Tibial artery (tissue), 4 donors: Measurements from ENCODE around the gene AGPAT1.

ENCODE experiments used
- DNase-seq, 2 donors: peaks; one replicate each; pipeline ENCODE4 v3.0.0-alpha.2; 2019
- H3K27ac ChIP-seq, 2 donors: fragments of 200-600 bp; sonication (generic) in 1 of 2; 1 replicate in 1 of 2; 2 replicates in 1 of 2; pipeline ENCODE4 v1.5.1; 2018 to 2019; ENCODE audit warnings: mild to moderate bottlenecking in 1 of 2
- H3K27me3 ChIP-seq, 2 donors: fragments of 200-600 bp; sonication (generic) in 1 of 2; one replicate each; pipeline versions ENCODE4 v1.5.1 to v1.6.0; 2016 to 2019
- H3K36me3 ChIP-seq, 3 donors: fragments of 200-600 bp; sonication (generic) in 2 of 3; one replicate each; pipeline ENCODE4 v1.5.1; 2016 to 2019; ENCODE audit warnings: mild to moderate bottlenecking in 2 of 3
- H3K4me1 ChIP-seq, 4 donors: fragments of 200-600 bp; sonication (generic) in 2 of 4; 1 replicate in 3 of 4; 2 replicates in 1 of 4; pipeline ENCODE4 v1.5.1; 2016 to 2019
- H3K4me3 ChIP-seq, 2 donors: fragments of 200-600 bp; sonication (generic) in 1 of 2; 1 replicate in 1 of 2; 2 replicates in 1 of 2; pipeline ENCODE4 v1.5.1; 2018 to 2019; ENCODE audit warnings: mild to moderate bottlenecking in 2 of 2
- H3K9me3 ChIP-seq, 3 donors: fragments of 200-600 bp; sonication (generic) in 1 of 3; one replicate each; pipeline ENCODE4 v1.5.1; 2016 to 2019
- intact Hi-C: fragments of 100-400 bp; cut with DNase I; formaldehyde crosslinking; loops from one replicate; pipeline ENCODE4 v1.15.0; 2023; ENCODE audit warnings: low total_unique reads
- TF ChIP-seq, protein P1 (sequence below), 2 experiments: fragments of 200-600 bp in 1 of 2; fragments of 450-650 bp in 1 of 2; IDR thresholded peaks; one replicate each; pipeline ENCODE4 v1.5.1; 2017 to 2019; ENCODE audit warnings: antibody characterized with exemption in 2 of 2, mild to moderate bottlenecking in 1 of 2, moderate library complexity in 1 of 2

The AGPAT1 gene

DNA sequence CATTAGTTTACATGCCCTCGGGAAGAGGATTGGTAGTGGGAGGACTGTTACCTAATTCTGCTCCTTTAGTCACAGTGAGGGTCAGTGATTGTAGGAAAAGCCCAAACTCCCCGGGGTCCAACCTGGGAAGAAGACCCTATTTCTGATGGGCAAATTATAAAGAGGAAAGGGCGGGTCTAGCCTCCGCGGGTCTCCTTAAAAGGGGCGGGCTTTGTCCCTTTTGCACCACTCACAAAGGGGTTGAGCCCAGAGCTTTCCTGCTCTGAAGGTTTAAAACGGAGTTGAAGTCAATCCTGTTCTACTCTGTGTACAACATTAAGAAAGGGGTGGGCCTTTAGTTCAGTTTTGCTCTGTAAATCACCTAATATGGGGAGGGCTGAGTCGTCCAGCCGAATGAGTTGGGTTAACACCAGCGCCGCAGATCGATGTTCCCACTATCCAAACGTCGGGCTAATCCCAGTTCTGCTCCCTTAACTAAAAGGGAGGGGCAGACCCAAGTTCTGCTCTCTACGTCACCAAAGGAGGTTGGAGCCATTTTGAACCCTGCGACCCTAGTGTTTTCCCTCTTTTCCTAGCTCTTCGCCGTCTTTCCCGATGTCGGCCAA, 1.4 kb upstream of the AGPAT1 start:
- no peak for DNase-seq
- no peaks in the 10 kb centered on the region for H3K27me3 ChIP-seq
- peak overlapping the region; percentile 80 to 95 for H3K4me3 ChIP-seq
- peak overlapping the region; percentile 95 to 96 for H3K27ac ChIP-seq
- intact Hi-C loops: no loop called here
- TF ChIP-seq, protein P1, sequence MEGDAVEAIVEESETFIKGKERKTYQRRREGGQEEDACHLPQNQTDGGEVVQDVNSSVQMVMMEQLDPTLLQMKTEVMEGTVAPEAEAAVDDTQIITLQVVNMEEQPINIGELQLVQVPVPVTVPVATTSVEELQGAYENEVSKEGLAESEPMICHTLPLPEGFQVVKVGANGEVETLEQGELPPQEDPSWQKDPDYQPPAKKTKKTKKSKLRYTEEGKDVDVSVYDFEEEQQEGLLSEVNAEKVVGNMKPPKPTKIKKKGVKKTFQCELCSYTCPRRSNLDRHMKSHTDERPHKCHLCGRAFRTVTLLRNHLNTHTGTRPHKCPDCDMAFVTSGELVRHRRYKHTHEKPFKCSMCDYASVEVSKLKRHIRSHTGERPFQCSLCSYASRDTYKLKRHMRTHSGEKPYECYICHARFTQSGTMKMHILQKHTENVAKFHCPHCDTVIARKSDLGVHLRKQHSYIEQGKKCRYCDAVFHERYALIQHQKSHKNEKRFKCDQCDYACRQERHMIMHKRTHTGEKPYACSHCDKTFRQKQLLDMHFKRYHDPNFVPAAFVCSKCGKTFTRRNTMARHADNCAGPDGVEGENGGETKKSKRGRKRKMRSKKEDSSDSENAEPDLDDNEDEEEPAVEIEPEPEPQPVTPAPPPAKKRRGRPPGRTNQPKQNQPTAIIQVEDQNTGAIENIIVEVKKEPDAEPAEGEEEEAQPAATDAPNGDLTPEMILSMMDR (IDR thresholded peaks at IDR 0.05): no peak
- H3K4me1 ChIP-seq: peaks cover 0 to 54% (median 39%) of the 10 kb centered on the region in 4 donors
- H3K9me3 ChIP-seq: no peaks in the 10 kb centered on the region
- H3K36me3 ChIP-seq: peaks cover 8 to 28% (median 19%) of the 10 kb centered on the region in 3 donors

DNA sequence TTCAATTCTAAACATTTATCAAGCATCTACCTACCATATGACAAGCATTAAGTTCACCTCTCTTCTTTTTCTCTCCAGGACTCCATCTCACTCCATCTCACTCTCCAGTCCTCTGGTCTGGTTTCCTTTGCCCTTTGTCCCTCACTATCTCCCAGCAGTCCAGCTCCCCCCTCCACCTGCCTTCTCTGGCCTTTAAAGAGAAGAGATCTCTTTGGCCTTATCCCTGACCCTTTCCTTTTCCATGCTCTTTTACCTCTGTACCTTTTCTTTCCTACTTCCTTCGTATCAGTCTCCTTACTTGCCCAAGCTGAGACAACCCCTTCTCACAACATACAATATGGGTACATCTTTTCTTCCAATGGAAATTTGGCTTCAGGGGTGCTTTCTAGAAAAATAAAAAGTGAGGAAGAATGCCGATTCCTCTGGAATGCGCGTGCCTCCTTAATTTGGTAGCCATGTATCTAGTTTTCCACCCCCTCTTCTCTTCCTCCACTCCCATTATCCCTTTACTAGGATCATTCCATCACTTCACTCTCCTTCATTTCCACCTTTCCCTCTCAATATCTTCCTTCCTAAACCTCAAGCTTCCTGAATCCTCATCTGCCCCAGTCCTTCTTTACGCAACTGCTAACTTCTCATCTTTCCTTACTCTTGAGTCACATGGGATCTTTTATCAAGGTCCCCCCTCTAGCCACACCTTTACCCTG, 745 bp upstream of the AGPAT1 start:
- Histone ChIP-seq H3K4me1 (peaks cover 0 to 54% (median 37%) of the 10 kb centered on the region in 4 donors), H3K27me3 (no peaks in the 10 kb centered on the region), H3K4me3 (peak overlapping the region; percentile 80 to 95), H3K9me3 (no peaks in the 10 kb centered on the region), H3K27ac (peak overlapping the region; percentile 95 to 96), H3K36me3 (peaks cover 8 to 22% (median 19%) of the 10 kb centered on the region in 3 donors)
- TF ChIP-seq, protein P1 (IDR thresholded peaks at IDR 0.05): no peak
- intact Hi-C loops: no loop called here
- no peak for DNase-seq

DNA sequence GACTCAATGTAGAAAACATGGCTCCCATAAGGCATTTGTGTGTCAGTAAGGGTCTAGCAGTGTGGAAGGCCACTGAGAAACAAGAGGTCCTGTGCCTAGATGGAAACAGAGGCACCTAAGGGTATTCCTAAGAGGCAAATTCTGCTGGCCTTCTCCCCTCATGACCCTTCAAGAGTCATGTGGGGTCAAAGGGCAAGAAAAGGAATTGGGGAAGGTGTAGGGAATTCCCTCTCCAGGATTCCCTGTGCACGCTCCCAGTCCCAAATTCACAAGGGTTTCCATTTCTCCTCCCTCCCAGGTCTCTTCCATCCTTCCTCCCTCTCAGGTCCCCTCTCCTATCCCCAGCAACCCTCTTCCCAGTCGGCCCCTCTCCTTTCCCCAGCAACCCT, 568 bp downstream of the AGPAT1 start:
- no peak for DNase-seq
- TF ChIP-seq, protein P1 (IDR thresholded peaks at IDR 0.05): no peak
- H3K36me3 ChIP-seq: peaks cover 6 to 20% (median 15%) of the 10 kb centered on the region in 3 donors
- no peaks in the 10 kb centered on the region for H3K27me3 ChIP-seq
- intact Hi-C loops: loop anchor here (2.0 kb wide), 1 partner anchor 19 kb away; no protein-coding TSS in a partner anchor
- peak overlapping the region; percentile 80 to 95 for H3K4me3 ChIP-seq
- H3K4me1 ChIP-seq: peaks cover 0 to 46% (median 36%) of the 10 kb centered on the region in 4 donors
- H3K9me3 ChIP-seq: no peaks in the 10 kb centered on the region
- H3K27ac ChIP-seq: peak overlapping the region; percentile 95 to 96

DNA sequence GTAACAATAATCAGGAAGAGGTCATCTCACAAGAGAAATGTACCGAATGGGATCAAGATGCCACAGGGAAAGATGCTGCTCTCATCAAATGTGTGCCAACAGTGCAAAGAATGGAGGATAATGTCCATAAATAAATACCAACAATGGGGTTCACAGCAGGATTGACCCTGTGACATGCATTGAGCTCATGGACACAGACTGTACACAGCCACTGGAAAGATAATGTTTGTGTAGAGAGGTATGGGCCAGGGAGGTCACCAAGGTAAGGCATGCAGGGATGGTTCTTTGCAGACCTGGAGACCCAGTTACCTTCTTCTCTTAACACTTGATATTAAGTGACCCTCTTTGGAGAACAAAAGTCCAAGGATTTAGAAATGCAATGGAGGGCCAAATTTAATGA, 1.5 kb downstream of the AGPAT1 start:
- Histone ChIP-seq H3K27me3 (no peaks in the 10 kb centered on the region), H3K4me1 (peaks cover 0 to 37% (median 28%) of the 10 kb centered on the region in 4 donors), H3K27ac (no peak overlapping the region), H3K36me3 (peaks cover 13 to 21% (median 16%) of the 10 kb centered on the region in 3 donors), H3K9me3 (no peaks in the 10 kb centered on the region), H3K4me3 (no peak overlapping the region)
- intact Hi-C loops: loop anchor here (2.0 kb wide), 1 partner anchor 18 kb away; no protein-coding TSS in a partner anchor
- DNase-seq: no peak
- TF ChIP-seq, protein P1 (IDR thresholded peaks at IDR 0.05): no peak

DNA sequence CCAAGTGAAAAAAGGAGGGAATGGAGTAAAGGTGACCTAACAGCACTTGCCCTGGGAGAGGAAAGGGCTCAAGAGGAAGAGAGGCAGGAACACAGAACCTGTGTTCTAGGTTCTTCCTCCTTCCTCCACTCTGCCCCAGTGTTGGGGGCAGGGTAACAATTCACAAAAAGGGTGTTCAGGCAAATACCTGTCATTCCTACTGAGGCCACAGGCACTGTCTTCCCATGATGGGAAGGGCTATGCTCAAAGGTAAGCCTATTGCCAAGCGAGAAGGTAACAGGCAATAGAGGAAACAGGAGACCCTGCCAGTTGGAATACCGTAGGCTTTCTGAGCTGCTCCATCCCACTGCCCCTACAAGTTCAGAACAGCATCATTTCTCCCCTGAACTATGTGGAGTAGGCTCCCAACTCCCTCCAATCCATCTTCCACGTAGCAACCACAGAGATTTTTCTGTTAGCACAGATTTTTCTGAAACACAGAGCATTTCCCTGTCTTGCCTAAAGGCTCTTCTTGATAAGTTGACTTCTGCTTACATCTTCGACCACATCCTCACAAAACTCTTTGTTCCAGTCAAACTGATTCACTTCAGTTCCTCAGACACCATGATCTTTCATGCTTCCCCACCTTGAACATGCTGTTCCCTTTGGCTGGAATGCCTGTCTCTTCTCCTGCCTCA, 2.7 kb downstream of the AGPAT1 start:
- Histone ChIP-seq H3K36me3 (peaks cover 13 to 33% (median 27%) of the 10 kb centered on the region in 3 donors), H3K4me1 (peaks cover 0 to 30% (median 20%) of the 10 kb centered on the region in 4 donors), H3K4me3 (no peak overlapping the region), H3K9me3 (no peaks in the 10 kb centered on the region), H3K27me3 (no peaks in the 10 kb centered on the region), H3K27ac (no peak overlapping the region)
- intact Hi-C loops: no loop called here
- TF ChIP-seq, protein P1 (IDR thresholded peaks at IDR 0.05): no peak
- no peak for DNase-seq
